Coronary artery (tissue), 2 donors: ENCODE data around the gene PARPBP.

Experiments
- DNase-seq: peaks from one replicate; pipeline ENCODE4 v3.0.0-alpha.2; 2017; ENCODE audit warnings: low spot score
- H3K27ac ChIP-seq, 2 donors: fragments of 200-600 bp; sonication (generic); one replicate each; pipeline ENCODE4 v1.5.1; 2016 to 2019
- H3K4me3 ChIP-seq: fragments of 200-600 bp; sonication (generic); 2 replicates; pipeline ENCODE4 v1.5.1; 2016; ENCODE audit warnings: mild to moderate bottlenecking, moderate library complexity
- TF ChIP-seq, protein P1 (sequence below): fragments of 200-600 bp; sonication (generic); IDR thresholded peaks from one replicate; pipeline ENCODE4 v1.5.1; 2019; ENCODE audit warnings: antibody characterized with exemption

Gene PARPBP

GRCh38 chr12:102197789-102198188, 77.8 kb downstream of the PARPBP start, which contains the start of gene PMCH:
Gene PMCH (minus strand): TSS chr12:102197833. CDS start chr12:102197770, 63 bp downstream.
- TF ChIP-seq, protein P1, sequence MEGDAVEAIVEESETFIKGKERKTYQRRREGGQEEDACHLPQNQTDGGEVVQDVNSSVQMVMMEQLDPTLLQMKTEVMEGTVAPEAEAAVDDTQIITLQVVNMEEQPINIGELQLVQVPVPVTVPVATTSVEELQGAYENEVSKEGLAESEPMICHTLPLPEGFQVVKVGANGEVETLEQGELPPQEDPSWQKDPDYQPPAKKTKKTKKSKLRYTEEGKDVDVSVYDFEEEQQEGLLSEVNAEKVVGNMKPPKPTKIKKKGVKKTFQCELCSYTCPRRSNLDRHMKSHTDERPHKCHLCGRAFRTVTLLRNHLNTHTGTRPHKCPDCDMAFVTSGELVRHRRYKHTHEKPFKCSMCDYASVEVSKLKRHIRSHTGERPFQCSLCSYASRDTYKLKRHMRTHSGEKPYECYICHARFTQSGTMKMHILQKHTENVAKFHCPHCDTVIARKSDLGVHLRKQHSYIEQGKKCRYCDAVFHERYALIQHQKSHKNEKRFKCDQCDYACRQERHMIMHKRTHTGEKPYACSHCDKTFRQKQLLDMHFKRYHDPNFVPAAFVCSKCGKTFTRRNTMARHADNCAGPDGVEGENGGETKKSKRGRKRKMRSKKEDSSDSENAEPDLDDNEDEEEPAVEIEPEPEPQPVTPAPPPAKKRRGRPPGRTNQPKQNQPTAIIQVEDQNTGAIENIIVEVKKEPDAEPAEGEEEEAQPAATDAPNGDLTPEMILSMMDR: no peak
- H3K27ac ChIP-seq: no peak within 1 kb of the TSS
- no peak for DNase-seq
- no peak within 1 kb of the TSS for H3K4me3 ChIP-seq

DNA sequence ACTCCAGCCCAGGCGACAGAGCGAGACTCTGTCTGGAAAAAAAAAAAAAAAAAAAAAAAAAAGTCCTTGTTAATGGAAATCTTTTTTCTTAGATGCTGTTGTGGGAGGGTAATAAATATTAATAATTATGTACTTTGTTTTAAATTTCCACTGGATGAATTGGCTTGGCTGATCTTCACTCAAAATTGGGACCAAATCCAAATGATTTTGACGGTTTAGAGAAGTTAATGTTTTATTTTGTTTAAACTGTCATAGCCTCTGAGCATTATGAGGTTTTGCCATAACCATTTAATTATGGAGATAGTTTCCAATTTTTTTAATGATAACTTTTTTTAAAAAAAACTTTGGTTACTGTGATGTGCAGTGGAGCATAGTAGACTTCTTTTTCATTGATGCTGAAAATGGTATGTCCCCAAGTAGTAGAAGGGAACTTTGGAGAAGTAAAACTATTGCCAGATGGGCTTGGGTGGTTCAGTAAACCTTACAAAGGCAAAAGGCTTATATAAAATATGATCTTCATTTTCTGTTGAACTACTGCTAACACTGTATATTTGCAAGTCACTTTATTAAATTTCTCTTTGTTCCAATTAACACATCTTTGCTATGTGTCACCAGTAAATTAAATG, 81.6 kb downstream of the PARPBP start:
- TF ChIP-seq, protein P1: no peak
- no peak overlapping the region for H3K27ac ChIP-seq

GRCh38 chr12:102202556-102202955, 82.6 kb downstream of the PARPBP start:
- Histone ChIP-seq H3K27ac (no peak overlapping the region), H3K4me3 (no peak overlapping the region)
- DNase-seq: no peak
- TF ChIP-seq, protein P1: no peak

More for the DNA sequence above, 81.6 kb downstream of the PARPBP start:
- H3K4me3 ChIP-seq: no peak overlapping the region
- DNase-seq: no peak

GRCh38 chr12:102204025-102204424, 84.0 kb downstream of the PARPBP start:
- no peak overlapping the region for H3K27ac ChIP-seq
- H3K4me3 ChIP-seq: no peak overlapping the region
- no peak for DNase-seq
- TF ChIP-seq, protein P1: no peak

GRCh38 chr12:102215992-102216691, 96.2 kb downstream of the PARPBP start:
- no peak for DNase-seq
- TF ChIP-seq, protein P1: no peak
- no peak overlapping the region for H3K27ac ChIP-seq

DNA sequence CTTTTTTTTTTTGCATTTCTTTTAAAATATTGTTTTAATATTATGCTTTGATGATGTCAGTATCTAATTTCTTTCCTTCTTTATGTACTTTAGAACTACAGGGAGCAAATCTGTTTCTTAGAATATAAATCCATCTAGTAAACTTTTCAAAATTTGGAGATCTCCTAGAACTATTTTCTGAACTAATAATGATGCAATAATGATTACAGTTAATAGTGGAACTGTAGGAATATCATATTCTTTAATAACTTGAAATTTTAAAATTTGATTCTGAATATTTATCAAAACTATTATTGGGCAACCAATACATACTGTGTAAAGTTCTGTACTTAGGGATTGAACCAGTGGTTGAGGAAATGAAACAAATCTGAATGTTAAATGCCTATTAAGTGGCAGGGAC, 100.8 kb downstream of the PARPBP start:
- no peak overlapping the region for H3K4me3 ChIP-seq
- H3K27ac ChIP-seq: no peak overlapping the region
- no peak for DNase-seq
- TF ChIP-seq, protein P1: no peak

More at GRCh38 chr12:102215992-102216691, 96.2 kb downstream of the PARPBP start:
- H3K4me3 ChIP-seq: no peak overlapping the region

- H3K4me3 ChIP-seq: no peak overlapping the region
Observed at GRCh38 chr12:102227954-102228353, 108.0 kb downstream of the PARPBP start.

More at GRCh38 chr12:102227954-102228353, 108.0 kb downstream of the PARPBP start:
- H3K27ac ChIP-seq: no peak overlapping the region
- TF ChIP-seq, protein P1: no peak
- DNase-seq: no peak
